ENCODE results near the gene NDUFA8.
"Not testable (repeated sequence)": the region's sequence is repeated elsewhere in the genome, so short reads cannot be mapped to it uniquely, and the experiment has no call there.

The NDUFA8 gene

GRCh38 chr9:122120316-122121071, 39.1 kb downstream of the NDUFA8 start:
- no peak for DNase-seq

DNA sequence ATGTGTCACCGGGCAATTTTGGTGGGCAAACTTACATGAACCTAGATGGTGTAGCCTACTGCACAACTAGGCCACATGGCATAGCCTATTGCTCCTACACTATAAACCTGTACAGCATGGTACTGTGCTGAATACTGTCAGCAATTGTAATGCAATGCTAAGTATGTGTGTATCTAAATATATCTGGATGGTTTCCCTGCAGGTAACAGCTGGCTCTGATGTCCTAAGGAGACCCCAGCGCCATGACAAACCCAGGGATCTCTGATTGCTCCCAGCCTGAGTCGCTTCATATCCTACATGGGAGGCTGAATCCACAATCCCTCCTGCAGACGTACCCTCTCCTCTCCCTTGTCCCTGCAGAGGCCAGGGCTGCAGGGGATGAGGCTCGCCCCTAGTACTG, 39.9 kb downstream of the NDUFA8 start:
- DNase-seq = no peak

DNA sequence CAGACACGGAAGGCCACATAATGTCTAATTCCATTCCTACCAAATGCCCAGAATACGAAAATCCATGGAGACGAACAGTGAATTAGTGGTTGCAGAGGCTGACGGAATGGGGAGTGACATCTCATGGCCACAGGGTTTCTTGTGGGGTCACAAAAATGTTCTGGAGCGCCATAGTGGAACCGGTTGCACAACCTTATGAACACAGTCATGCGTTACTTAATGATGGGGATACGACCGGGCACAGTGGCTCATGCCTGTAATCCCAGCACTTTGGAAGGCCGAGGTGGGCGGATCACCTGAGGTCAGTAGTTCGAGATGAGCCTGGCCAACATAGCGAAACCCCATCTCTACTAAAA, 40.4 kb downstream of the NDUFA8 start:
- DNase-seq = no peak

- no peak for DNase-seq
Measured at GRCh38 chr9:122118343-122119165, 41.0 kb downstream of the NDUFA8 start.

DNA sequence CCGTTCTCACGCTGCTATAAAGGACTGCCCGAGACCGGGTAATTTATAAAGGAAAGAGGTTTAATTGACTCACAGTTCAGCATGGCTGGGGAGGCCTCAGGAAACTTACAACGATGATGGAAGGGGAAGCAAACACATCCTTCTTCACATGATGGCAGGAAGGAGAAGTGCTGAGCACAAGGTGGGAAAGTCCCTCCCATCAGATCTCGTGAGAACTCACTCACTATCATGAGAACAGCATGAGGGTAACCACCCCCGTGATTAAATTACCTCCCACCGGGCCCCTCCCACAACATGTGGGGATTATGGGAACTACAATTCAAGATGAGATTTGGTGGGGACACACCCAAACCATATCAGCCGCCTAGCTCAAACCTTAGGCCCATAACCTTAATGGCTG, 42.3 kb downstream of the NDUFA8 start:
- DNase-seq = not testable (repeated sequence)

GRCh38 chr9:122116448-122117173, 43.0 kb downstream of the NDUFA8 start:
- DNase-seq = no peak

- no peak for DNase-seq
Measured at GRCh38 chr9:122116040-122116439, 43.5 kb downstream of the NDUFA8 start.

GRCh38 chr9:122115176-122116035, 44.2 kb downstream of the NDUFA8 start:
- DNase-seq = no peak

DNA sequence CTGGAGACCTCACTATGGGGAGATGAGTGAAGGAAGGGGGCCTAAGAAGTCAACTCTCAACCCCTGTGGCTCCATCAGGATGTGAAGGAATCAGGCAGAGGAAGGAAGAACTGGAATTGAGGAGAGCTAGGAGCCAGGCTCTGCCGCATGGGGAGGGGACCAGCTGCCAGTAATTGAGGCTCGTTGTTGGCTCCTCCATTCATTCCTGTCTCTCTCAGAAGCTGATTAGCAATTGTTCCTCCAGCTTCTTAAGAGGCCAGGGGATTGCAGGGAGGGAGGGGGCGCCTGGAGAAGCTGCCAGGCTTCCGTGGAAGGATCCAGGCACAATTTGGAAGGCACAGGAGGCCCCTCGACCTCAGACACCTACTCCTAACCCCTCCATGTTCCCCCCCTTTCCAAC, 46.0 kb downstream of the NDUFA8 start:
- DNase-seq = no peak

DNA sequence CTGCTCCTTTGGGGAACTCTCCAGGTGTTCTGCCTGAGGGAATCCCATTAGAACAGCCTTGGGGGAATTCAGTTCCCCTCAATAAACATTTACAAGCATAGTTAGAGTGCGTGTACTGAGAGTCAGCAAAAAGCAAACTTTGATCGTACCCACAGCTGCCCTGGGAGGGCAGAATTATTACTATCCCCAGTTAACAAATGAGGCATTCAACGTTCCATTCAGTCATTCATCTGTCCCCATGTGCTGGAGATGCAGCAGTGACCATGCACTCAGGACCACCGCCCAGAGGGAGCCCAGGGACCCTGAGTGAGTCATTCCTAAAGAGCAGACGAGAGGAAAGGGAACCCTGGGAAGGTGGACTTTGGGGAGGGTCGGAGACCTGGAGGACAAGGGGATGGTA, 47.3 kb downstream of the NDUFA8 start:
- DNase-seq = no peak

GRCh38 chr9:122111413-122112085, 48.0 kb downstream of the NDUFA8 start:
- no peak for DNase-seq

GRCh38 chr9:122110100-122110833, 49.3 kb downstream of the NDUFA8 start:
- no peak for DNase-seq

DNA sequence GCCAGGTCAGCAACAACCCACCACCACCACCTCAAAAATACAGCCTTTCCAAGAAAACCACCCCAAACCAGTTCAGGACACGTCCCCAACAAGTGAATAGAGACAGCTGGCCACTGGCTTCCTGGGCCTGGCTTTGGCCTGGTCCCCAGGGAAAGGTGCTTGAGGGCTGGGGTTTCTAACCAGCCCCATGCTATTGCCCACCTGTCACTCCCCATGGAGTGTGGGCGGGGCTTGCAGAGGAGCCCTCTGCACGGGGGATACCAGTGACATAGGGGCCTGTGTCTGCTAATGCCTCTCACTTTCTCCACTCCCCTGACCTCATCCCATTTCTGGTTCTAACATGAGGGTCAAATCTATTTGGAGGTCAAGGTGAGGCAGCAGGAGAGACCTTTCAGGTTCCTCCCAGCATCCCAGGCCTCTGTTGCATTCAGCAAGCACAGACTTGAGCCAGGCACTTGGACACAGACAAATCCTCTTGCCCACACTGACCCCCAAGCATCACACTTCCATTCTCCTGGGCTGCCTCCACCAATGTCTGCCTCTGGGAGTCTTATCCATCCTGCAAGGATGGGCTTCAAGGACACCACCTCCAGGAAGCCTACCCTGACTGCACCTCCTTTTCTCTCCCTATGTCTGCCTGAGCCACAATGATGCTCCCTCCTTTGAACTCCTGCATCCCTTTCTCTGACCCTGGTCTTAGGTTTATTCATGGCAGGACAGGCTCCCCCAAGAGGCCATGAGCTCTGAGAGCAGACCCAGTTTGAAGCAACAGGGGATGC, 50.4 kb downstream of the NDUFA8 start:
- no peak for DNase-seq

- no peak for DNase-seq
Measured at GRCh38 chr9:122107291-122107805, 52.2 kb downstream of the NDUFA8 start.

DNA sequence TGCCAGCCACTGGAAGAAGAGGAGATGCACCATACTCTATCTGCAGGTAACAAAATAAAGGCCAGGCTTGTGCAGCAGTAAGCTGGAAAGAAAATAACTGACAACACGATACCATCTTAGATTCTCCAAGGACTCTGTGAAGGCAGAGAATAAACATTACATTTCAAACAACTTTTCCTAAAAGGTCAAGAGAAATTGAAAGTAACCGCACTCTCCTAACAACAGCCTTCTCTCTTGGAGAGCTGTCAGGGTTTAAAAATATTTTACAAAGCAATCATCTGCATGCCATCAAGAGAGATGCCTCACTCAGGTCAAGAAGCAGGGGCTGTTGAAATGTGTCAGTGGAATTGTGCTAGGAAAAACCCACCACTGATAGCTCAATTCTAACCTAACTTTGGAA, 53.0 kb downstream of the NDUFA8 start:
- no peak for DNase-seq

DNA sequence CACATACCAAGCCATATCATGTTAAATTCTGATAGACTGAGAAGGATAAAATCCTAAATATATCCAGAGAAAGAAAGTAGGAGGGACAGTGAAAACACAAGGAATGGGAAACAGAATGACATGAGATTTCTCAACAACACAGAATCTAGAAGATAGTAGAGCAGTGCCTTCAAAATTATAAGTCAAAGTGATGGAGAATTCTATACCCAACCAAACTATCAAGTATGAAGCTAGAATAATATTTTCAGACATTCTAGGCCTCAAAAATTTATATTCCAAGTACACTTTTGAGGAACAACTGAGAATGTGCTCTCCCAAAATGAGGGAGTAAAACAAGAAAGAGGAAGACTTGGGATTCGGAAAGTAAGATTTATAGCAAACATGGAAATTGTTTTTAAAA, 55.6 kb downstream of the NDUFA8 start:
- no peak for DNase-seq

DNA sequence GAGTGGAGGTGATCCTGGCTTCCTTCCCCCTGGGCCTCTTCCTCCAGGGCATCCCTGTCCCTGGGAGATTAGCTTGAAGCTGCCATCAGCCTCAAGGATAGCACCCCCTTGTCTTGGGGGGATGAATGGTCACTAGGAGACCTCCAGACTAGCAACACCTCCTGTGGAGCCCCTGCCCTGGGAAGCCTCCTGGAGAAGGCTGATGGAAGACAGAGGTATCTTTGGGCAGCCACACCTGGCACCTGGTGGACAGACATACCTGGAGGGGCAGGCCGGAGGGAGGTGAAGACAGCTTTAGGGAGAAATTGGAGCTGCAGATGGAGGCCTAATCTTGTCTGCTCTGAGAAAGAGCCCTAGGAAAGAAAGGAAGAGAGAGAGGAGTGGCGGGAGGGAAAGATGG, 57.4 kb downstream of the NDUFA8 start:
- no peak for DNase-seq

DNA sequence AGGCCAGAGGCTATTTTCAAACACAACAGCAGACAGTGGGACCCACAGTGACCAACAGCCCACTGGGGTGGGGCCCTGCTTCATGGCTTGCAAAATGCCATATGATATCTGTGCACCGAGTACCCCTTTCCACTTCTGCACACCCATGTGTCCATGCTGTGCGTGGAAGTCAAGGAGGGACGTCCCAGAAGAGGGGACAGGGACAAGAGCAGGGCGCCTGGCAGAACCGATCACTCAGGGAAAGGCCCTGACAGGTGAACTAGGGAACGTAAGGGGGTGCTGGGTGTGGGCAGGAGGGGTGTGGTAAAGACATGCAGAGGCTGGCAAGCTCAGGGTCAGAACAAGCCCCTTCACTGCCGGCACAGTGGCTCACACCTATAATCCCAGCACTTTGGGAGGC, 58.8 kb downstream of the NDUFA8 start:
- no peak for DNase-seq

DNA sequence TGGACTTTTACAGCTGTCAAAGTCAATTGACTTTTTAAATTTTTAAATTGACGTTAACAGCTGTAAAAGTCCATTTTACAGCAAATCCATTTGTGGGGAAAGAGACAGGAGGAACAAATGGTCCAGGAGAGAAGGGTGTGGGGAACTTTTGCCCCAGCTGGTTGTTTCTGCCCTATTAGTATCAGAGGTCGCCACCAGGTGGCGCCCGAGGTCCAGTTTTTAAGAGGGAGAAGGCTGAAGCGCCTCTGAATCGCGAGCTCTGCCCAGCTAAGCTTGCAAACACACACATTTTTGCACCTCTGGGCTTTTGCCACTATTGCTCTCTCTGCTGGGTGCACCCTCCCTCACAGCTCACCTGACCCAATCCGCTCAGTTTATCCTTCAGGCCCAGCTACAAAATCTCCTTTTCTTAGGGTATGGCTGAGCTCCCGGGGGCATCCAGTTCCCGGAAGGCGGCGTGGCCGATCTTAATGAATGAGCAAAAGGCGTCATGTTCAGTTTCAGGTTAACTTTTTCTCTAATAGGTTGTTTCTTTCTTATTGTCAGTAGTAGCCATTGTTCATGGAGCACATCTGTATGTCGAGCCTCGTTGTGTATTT, 60.2 kb downstream of the NDUFA8 start:
- DNase-seq = peak; percentile 79

All from COR-L47 (cell line).